A549 treated with GW870086 at 1 μM for 4 hours (cell line): Measurements from ENCODE around the gene GOLGA6L22. TPM values are rescaled to one million over a fixed set of nuclear protein-coding genes. Genes with fewer than 3 reads are reported as not detected.

Experiments
- total RNA-seq: library from RNA; stranded (reverse); fragments of 200-300 nt; extraction: Qiagen RNA extraction; gene quantifications from 5 replicates; pipeline ENCODE4 v1.2.3, GENCODE V29; 2022; ENCODE audit warnings: low read depth

GOLGA6L22 gene, protein sequence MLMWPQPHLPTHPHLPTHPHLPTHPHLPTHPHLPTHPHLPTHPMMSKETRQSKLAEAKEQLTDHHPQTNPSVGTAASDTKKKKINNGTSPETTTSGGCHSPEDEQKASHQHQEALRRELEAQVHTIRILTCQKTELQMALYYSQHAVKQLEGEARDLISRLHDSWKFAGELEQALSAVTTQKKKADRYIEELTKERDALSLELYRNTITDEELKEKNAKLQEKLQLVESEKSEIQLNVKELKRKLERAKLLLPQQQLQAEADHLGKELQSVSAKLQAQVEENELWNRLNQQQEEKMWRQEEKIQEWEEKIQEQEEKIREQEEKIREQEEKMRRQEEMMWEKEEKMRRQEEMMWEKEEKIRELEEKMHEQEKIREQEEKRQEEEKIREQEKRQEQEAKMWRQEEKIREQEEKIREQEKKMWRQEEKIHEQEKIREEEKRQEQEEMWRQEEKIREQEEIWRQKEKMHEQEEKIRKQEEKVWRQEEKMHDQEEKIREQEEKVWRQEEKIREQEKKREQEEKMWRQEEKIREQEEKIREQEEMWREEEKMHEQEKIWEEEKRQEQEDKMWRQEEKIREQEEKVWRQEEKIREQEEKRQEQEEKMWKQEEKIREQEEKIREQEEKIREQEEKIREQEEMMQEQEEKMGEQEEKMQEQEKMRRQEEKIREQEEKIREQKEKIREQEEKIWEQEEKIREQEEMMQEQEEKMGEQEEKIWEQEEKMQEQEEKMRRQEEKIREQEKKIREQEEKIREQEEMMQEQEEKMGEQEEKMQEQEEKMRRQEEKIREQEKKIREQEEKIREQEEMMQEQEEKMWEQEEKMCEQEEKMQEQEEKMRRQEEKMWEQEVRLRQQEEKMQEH
- not detected in 5 replicates for total RNA-seq

DNA sequence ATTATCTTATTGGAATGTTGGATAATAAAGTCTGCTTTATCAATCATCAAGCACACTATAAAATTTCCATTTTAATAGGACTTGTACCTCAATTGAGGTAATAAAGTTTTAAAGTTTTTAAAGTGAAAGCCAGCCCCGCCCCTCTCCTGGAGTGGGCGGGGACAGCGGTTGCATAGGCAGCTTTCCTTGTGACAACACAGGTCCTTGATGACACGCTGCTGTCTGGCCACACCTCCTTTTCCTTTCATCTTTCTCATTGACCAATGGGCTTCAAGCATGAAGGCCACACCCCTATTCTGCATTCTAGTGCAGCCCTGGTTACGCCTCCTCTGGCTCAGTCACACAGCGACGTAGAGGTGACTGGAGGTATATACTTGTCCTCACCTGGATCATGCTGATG, at the start of gene GOLGA6L22:
TSS of gene GOLGA6L22 (plus strand) at position 301 of the 400 bp plus-strand sequence. CDS start at position 392, 91 bp downstream.

